Loucy (cell line): Measurements from ENCODE around the gene VASN.

Experiments used
- H2AFZ ChIP-seq: fragments of 200-600 bp; sonication (generic); 2 replicates; pipeline ENCODE4 v1.6.0; 2016; ENCODE audit warnings: antibody characterized with exemption, mild to moderate bottlenecking, low read length, moderate library complexity
- H3F3A ChIP-seq: fragments of 200-600 bp; 2 replicates; pipeline ENCODE4 v1.6.0; 2016; ENCODE audit warnings: antibody characterized with exemption, low read depth, mild to moderate bottlenecking
- H3K27me3 ChIP-seq: fragments of 200-600 bp; sonication (generic); 2 replicates; pipeline ENCODE4 v1.6.1; 2014; ENCODE audit warnings: low read length, mild to moderate bottlenecking; ENCODE audit not compliant: insufficient read depth, poor library complexity, severe bottlenecking
- H3K36me3 ChIP-seq: fragments of 200-600 bp; sonication (generic); 2 replicates; pipeline ENCODE4 v1.6.1; 2016; ENCODE audit warnings: low read length; ENCODE audit not compliant: insufficient read depth
- H3K4me1 ChIP-seq: fragments of 200-600 bp; sonication (generic); 2 replicates; pipeline ENCODE4 v1.5.1; 2014; ENCODE audit warnings: low read length, mild to moderate bottlenecking; ENCODE audit not compliant: insufficient read depth, poor library complexity, severe bottlenecking
- H3K4me2 ChIP-seq: fragments of 200-600 bp; sonication (generic); 2 replicates; pipeline ENCODE4 v1.6.0; 2014; ENCODE audit warnings: antibody characterized with exemption, low read length, low read depth, mild to moderate bottlenecking; ENCODE audit not compliant: poor library complexity, severe bottlenecking
- H3K4me3 ChIP-seq: fragments of 200-600 bp; sonication (generic); 2 replicates; pipeline ENCODE4 v1.5.1; 2014; ENCODE audit warnings: low read length, mild to moderate bottlenecking, mixed read lengths; ENCODE audit not compliant: poor library complexity, severe bottlenecking
- H3K79me2 ChIP-seq: fragments of 200-600 bp; sonication (generic); 2 replicates; pipeline ENCODE4 v1.6.1; 2014; ENCODE audit warnings: low read length; ENCODE audit not compliant: insufficient read depth
- H3K9ac ChIP-seq: fragments of 200-600 bp; sonication (generic); 2 replicates; pipeline ENCODE4 v1.6.0; 2014; ENCODE audit warnings: mild to moderate bottlenecking, low read depth, low read length, moderate library complexity; ENCODE audit not compliant: poor library complexity, severe bottlenecking
- H3K9me2 ChIP-seq: fragments of 200-600 bp; sonication (generic); replicated peaks from 2 replicates; pipeline ENCODE4 v1.6.1; 2016; ENCODE audit warnings: low read depth, low read length, mixed read lengths
- H3K9me3 ChIP-seq: fragments of 200-600 bp; sonication (generic); 2 replicates; pipeline ENCODE4 v1.6.1; 2014; ENCODE audit warnings: mild to moderate bottlenecking, antibody characterized with exemption, low read length, low read depth; ENCODE audit not compliant: insufficient read depth
- H4K20me1 ChIP-seq: fragments of 200-600 bp; sonication (generic); 2 replicates; pipeline ENCODE4 v1.6.0; 2014; ENCODE audit warnings: antibody characterized with exemption, low read length, mild to moderate bottlenecking; ENCODE audit not compliant: insufficient read depth, poor library complexity, severe bottlenecking
- EZH2phosphoT487 ChIP-seq: fragments of 200-600 bp; IDR thresholded peaks from 2 replicates; pipeline ENCODE4 v1.6.1; 2018; ENCODE audit warnings: antibody characterized with exemption, mild to moderate bottlenecking, moderate library complexity, borderline replicate concordance
- TF ChIP-seq, protein P1 (sequence below): fragments of 200-600 bp; sonication (generic); conservative IDR thresholded peaks from 2 replicates; pipeline ENCODE4 v1.5.1; 2014; ENCODE audit warnings: mild to moderate bottlenecking, antibody characterized with exemption, low read length

VASN gene

DNA sequence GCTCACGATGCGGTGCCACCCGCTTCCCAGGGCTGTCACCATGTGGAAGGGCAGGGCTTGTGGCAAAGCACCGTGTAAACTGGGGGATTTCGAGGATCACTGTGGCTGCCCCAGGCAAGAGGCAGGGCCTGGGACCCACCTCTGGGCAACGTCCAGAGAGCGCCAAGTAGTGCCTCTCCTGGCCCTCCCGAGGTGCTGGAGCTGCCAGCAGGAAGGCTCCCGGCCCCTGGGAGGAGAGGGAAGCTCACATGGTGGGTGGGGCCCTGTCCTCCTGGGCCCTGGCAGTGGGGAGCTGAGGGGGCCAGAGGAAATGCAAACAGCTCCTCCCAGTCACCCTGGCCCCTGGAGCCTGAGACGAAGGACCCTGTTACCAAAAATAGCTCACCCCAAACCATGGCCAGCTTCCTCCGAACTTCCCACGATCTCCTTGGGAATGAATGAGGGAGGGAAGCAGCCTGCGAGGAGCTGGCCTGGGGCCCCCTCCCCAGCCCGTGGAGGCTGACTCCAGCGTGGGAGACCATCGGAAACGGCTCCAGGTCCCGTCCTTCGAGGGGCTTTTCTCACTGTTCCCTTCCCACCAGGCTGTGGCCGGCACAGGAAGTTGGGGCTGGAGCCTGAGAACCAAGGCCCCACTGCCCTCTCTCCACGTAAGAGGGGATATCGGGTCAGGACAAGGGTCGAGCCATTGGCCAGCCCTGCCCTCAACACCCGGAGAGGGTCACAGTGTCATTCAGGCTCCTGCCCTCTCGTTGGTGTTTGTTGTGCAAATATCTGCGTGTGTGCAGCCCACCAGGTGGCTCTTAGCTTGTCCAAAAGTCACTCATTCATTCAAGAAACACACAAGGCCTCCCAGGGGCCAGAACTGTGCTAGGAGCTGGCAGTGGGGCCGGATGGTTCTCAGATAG is 17.7 kb downstream of the VASN start:
- no peak overlapping the region for H3K4me3 ChIP-seq
- H3F3A ChIP-seq, result no peaks in the 10 kb centered on the region
- H3K36me3 ChIP-seq, result no peaks in the 10 kb centered on the region
- no peak overlapping the region for H3K4me2 ChIP-seq
- H3K9ac ChIP-seq, result no peak overlapping the region
- H3K4me1 ChIP-seq, result no peaks in the 10 kb centered on the region
- no peak for TF ChIP-seq EZH2phosphoT487
- TF ChIP-seq, protein P1, sequence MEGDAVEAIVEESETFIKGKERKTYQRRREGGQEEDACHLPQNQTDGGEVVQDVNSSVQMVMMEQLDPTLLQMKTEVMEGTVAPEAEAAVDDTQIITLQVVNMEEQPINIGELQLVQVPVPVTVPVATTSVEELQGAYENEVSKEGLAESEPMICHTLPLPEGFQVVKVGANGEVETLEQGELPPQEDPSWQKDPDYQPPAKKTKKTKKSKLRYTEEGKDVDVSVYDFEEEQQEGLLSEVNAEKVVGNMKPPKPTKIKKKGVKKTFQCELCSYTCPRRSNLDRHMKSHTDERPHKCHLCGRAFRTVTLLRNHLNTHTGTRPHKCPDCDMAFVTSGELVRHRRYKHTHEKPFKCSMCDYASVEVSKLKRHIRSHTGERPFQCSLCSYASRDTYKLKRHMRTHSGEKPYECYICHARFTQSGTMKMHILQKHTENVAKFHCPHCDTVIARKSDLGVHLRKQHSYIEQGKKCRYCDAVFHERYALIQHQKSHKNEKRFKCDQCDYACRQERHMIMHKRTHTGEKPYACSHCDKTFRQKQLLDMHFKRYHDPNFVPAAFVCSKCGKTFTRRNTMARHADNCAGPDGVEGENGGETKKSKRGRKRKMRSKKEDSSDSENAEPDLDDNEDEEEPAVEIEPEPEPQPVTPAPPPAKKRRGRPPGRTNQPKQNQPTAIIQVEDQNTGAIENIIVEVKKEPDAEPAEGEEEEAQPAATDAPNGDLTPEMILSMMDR, result no peak
- H3K27me3 ChIP-seq, result no peaks in the 10 kb centered on the region
- no peaks in the 10 kb centered on the region for H3K9me3 ChIP-seq
- no peak overlapping the region for H2AFZ ChIP-seq
- H3K9me2 ChIP-seq, result no peaks in the 10 kb centered on the region
- H4K20me1 ChIP-seq, result no peaks in the 10 kb centered on the region
- H3K79me2 ChIP-seq, result no peaks in the 10 kb centered on the region

DNA sequence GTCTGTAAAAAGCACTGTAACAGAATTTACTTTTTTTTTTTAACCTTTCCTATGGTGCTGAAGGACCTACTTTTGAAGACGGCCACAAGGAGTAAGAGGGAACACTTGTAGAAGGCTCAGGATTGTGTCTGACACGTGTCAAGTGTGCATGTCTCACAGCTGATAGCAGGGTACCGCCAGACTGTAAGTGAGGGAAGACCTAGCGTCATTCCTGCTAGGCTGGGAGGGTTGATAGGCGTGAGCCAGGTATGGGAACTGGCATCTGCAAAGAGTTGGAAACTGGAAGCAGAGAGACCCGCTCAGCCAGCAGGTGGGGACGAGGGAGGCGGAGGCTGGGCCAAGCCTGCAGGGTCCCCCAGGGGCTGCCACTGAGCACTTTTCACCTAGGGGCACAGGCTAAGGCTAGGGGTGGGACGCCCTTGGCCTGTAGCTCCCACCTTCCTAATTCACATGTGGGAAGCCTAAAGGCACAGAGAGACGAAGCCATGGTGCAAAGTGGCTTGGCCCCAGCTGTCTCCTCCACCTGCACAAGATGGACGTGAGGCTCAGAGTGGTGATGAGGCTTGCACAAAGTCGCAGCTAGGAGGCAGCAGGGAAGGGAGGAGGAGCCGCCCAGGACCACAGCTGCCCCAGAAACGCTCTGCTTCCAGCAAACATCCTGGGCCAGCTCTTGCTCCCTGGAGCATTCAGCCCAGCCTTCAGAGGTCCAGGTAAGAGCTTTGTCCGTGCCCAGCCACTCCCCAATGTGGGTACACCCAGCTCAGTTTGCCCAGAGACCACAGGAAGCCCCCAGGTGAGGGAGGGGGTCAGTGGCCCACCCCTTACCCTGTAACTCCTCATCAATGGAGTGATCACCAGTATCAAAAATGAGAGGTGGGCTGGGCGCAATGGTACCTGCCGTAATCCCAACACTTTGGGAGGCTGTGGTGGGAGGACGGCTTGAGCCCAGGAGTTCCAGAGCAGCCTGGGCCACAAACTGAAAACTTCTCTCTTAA is 18.9 kb downstream of the VASN start:
- H4K20me1 ChIP-seq, result no peaks in the 10 kb centered on the region
- TF ChIP-seq, protein P1, result no peak
- no peak for TF ChIP-seq EZH2phosphoT487
- H3K9me2 ChIP-seq, result no peaks in the 10 kb centered on the region
- no peak overlapping the region for H3K4me2 ChIP-seq
- no peaks in the 10 kb centered on the region for H3K4me1 ChIP-seq
- H3K9me3 ChIP-seq, result no peaks in the 10 kb centered on the region
- no peaks in the 10 kb centered on the region for H3F3A ChIP-seq
- no peaks in the 10 kb centered on the region for H3K79me2 ChIP-seq
- H3K9ac ChIP-seq, result no peak overlapping the region
- no peak overlapping the region for H2AFZ ChIP-seq
- no peaks in the 10 kb centered on the region for H3K27me3 ChIP-seq
- no peaks in the 10 kb centered on the region for H3K36me3 ChIP-seq
- H3K4me3 ChIP-seq, result no peak overlapping the region

GRCh38 chr16:4391631-4392381 is 20.2 kb downstream of the VASN start:
- Histone ChIP-seq H3K36me3 (no peaks in the 10 kb centered on the region), H3K9me3 (no peaks in the 10 kb centered on the region), H3F3A (no peaks in the 10 kb centered on the region), H3K4me3 (no peak overlapping the region), H3K9ac (no peak overlapping the region), H3K9me2 (no peaks in the 10 kb centered on the region), H2AFZ (no peak overlapping the region), H3K27me3 (no peaks in the 10 kb centered on the region), H4K20me1 (no peaks in the 10 kb centered on the region), H3K79me2 (no peaks in the 10 kb centered on the region), H3K4me2 (no peak overlapping the region), H3K4me1 (no peaks in the 10 kb centered on the region)
- no peak for TF ChIP-seq EZH2phosphoT487
- TF ChIP-seq, protein P1, result no peak
